Gastroesophageal sphincter (tissue), 4 donors: Measurements from ENCODE around the gene DACT2. TPM values are rescaled to one million over a fixed set of nuclear protein-coding genes. Genes with fewer than 3 reads are reported as not detected.
A peak's percentile ranks its signal among the peaks of the same experiment; 100 is the strongest.

ENCODE experiments used
- ATAC-seq: fragments of 150-250 bp; one replicate; pipeline ENCODE4 v1.9.1; 2016; ENCODE audit warnings: mild to moderate bottlenecking, moderate library complexity
- H3K27ac ChIP-seq, 4 donors: fragments of 200-600 bp; sonication (generic) in 3 of 4; 1 replicate in 3 of 4; 2 replicates in 1 of 4; pipeline ENCODE4 v1.5.1; 2016 to 2019
- H3K27me3 ChIP-seq: fragments of 200-600 bp; sonication (generic); one replicate; pipeline ENCODE4 v1.5.1; 2019
- H3K36me3 ChIP-seq, 2 donors: fragments of 200-600 bp; sonication (generic); one replicate each; pipeline ENCODE4 v1.5.1; 2019; ENCODE audit warnings: control low read depth in 1 of 2
- H3K4me1 ChIP-seq, 3 donors: fragments of 200-600 bp; sonication (generic); 1 replicate in 2 of 3; 2 replicates in 1 of 3; pipeline ENCODE4 v1.5.1; 2016 to 2019; ENCODE audit warnings: control low read depth in 2 of 3
- H3K4me3 ChIP-seq, 2 donors: fragments of 200-600 bp; sonication (generic); one replicate each; pipeline ENCODE4 v1.5.1; 2019; ENCODE audit warnings: mild to moderate bottlenecking in 1 of 2, moderate library complexity in 1 of 2
- H3K9me3 ChIP-seq, 3 donors: fragments of 200-600 bp; sonication (generic); one replicate each; pipeline ENCODE4 v1.5.1; 2017 to 2019; ENCODE audit warnings: control low read depth in 2 of 3
- CTCF ChIP-seq, 4 experiments: fragments of 200-600 bp in 2 of 4; fragments of 450-650 bp in 2 of 4; sonication (generic) in 1 of 4; IDR thresholded peaks; one replicate each; pipeline ENCODE4 v1.5.1; 2017 to 2019; ENCODE audit warnings: antibody characterized with exemption in 4 of 4, mild to moderate bottlenecking in 2 of 4, moderate library complexity in 2 of 4
- EP300 ChIP-seq: sonication (generic); formaldehyde crosslinking; IDR thresholded peaks from one replicate; pipeline ENCODE4 v1.6.1; 2017; ENCODE audit warnings: antibody characterized with exemption, mild to moderate bottlenecking
- POLR2A ChIP-seq, 2 donors: fragments of 450-650 bp; IDR thresholded peaks; one replicate each; pipeline ENCODE4 v1.6.1; 2017; ENCODE audit warnings: antibody characterized with exemption in 2 of 2, mild to moderate bottlenecking in 2 of 2, moderate library complexity in 1 of 2
- POLR2AphosphoS5 ChIP-seq: sonication (generic); formaldehyde crosslinking; IDR thresholded peaks from one replicate; pipeline ENCODE4 v1.6.1; 2017; ENCODE audit warnings: antibody characterized with exemption
- WGBS, 2 donors: methylation state at CpG; one replicate each; pipeline ENCODE4 v1.1.5; 2018; ENCODE audit warnings: low coverage in 1 of 2; 5-methylcytosine and 5-hydroxymethylcytosine counted together
- total RNA-seq, 4 donors: library from RNA; depleted of rRNA; stranded (reverse); fragments of >200 nt; gene quantifications; one replicate each; pipeline ENCODE4 v1.1.0, GENCODE V29; 2016

Gene DACT2
- total RNA-seq, 4 donors from 2014 or later = 0.54 to 4.3 (median 1.5) TPM

- WGBS, 2 donors = 52 to 63% methylated on average over 9 to 12 of the region's 28 CpGs
- TF ChIP-seq CTCF (IDR thresholded peaks at IDR 0.05) (peak in 3 of 4 experiments; percentile 39 to 78 (median 68)), POLR2A (IDR thresholded peaks at IDR 0.05) (no peak)
- Histone ChIP-seq H3K27me3 (peaks cover 13% of the 10 kb centered on the region), H3K36me3 (no peaks in the 10 kb centered on the region), H3K4me3 (no peak overlapping the region), H3K27ac (no peak overlapping the region), H3K4me1 (peaks cover 0 to 4% (median 0%) of the 10 kb centered on the region in 3 donors), H3K9me3 (no peaks in the 10 kb centered on the region)
- ATAC-seq = peak; percentile 74
These were observed 36.3 kb upstream of the DACT2 start for GRCh38 chr6:168355716-168356522.

GRCh38 chr6:168354338-168354737, 34.8 kb upstream of the DACT2 start:
- Histone ChIP-seq H3K36me3 (no peaks in the 10 kb centered on the region), H3K27me3 (peaks cover 13% of the 10 kb centered on the region), H3K27ac (no peak overlapping the region), H3K4me3 (no peak overlapping the region), H3K4me1 (peaks cover 0 to 4% (median 0%) of the 10 kb centered on the region in 3 donors), H3K9me3 (no peaks in the 10 kb centered on the region)
- 58 to 83% methylated on average over 9 to 10 of the region's 10 CpGs for WGBS, 2 donors
- no peak for TF ChIP-seq CTCF (IDR thresholded peaks at IDR 0.05)
- TF ChIP-seq POLR2A (IDR thresholded peaks at IDR 0.05) = no peak
- TF ChIP-seq POLR2AphosphoS5 = no peak
- TF ChIP-seq EP300 = no peak
- no peak for ATAC-seq

GRCh38 chr6:168353041-168353440, 33.5 kb upstream of the DACT2 start:
- peaks cover 13% of the 10 kb centered on the region for H3K27me3 ChIP-seq
- WGBS, 2 donors = 70% methylated on average over 2 of the region's 9 CpGs
- TF ChIP-seq POLR2AphosphoS5 (no peak), CTCF (IDR thresholded peaks at IDR 0.05) (no peak), EP300 (no peak), POLR2A (IDR thresholded peaks at IDR 0.05) (no peak)
- no peak overlapping the region for H3K4me3 ChIP-seq
- H3K9me3 ChIP-seq = no peaks in the 10 kb centered on the region
- no peaks in the 10 kb centered on the region for H3K36me3 ChIP-seq
- H3K4me1 ChIP-seq = peaks cover 0 to 4% (median 0%) of the 10 kb centered on the region in 3 donors
- ATAC-seq = no peak
- no peak overlapping the region for H3K27ac ChIP-seq

GRCh38 chr6:168352096-168352495, 32.5 kb upstream of the DACT2 start:
- H3K9me3 ChIP-seq = no peaks in the 10 kb centered on the region

More at GRCh38 chr6:168352096-168352495, 32.5 kb upstream of the DACT2 start:
- H3K4me3 ChIP-seq = no peak overlapping the region
- H3K4me1 ChIP-seq = peaks cover 0 to 4% (median 0%) of the 10 kb centered on the region in 3 donors
- H3K36me3 ChIP-seq = no peaks in the 10 kb centered on the region
- no peak for TF ChIP-seq EP300
- no peak for TF ChIP-seq POLR2AphosphoS5
- TF ChIP-seq POLR2A (IDR thresholded peaks at IDR 0.05) = no peak
- TF ChIP-seq CTCF (IDR thresholded peaks at IDR 0.05) = no peak
- WGBS, 2 donors = 73 to 100% methylated on average over 1 to 5 of the region's 5 CpGs
- H3K27ac ChIP-seq = no peak overlapping the region
- no peak for ATAC-seq
- peaks cover 18% of the 10 kb centered on the region for H3K27me3 ChIP-seq
